ENCODE results near the gene TBC1D16. TPM values are rescaled to one million over a fixed set of nuclear protein-coding genes. Genes with fewer than 3 reads are reported as not detected.

Gene TBC1D16
- total RNA-seq, 2 donors from 2014 or later, result 45.9 to 52.1 TPM

DNA sequence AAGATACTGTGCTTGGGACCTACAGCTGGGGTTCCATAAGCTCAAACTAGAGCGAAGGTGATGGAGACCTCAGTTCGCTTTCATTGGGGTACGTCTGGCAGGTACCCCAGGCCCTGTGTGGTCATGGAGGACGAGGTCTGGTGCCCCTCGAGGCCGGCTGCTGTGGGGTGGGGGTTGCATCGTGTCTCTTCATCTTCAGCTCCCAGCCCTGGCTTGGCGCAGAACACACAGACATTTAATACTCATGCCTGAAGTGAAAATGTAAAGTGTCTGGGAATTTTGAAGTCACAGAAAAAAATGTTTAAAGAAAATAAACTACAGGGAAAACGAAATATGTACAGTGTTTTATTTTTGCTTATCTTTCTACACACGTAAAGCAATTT is 80.5 kb downstream of the TBC1D16 start:
- Histone ChIP-seq H3K27me3 (replicated peaks; ENCODE audit: insufficient read depth) (no peaks in the 10 kb centered on the region), H3K36me3 (no peaks in the 10 kb centered on the region), H3K27ac (no peak overlapping the region), H3K9me3 (no peaks in the 10 kb centered on the region), H3K4me3 (no peak overlapping the region), H3K4me1 (ENCODE audit: control insufficient read depth in 1 of 2, low read depth in 2 of 2) (peaks cover 10 to 23% of the 10 kb centered on the region in 2 donors)
- TF ChIP-seq, protein P1, sequence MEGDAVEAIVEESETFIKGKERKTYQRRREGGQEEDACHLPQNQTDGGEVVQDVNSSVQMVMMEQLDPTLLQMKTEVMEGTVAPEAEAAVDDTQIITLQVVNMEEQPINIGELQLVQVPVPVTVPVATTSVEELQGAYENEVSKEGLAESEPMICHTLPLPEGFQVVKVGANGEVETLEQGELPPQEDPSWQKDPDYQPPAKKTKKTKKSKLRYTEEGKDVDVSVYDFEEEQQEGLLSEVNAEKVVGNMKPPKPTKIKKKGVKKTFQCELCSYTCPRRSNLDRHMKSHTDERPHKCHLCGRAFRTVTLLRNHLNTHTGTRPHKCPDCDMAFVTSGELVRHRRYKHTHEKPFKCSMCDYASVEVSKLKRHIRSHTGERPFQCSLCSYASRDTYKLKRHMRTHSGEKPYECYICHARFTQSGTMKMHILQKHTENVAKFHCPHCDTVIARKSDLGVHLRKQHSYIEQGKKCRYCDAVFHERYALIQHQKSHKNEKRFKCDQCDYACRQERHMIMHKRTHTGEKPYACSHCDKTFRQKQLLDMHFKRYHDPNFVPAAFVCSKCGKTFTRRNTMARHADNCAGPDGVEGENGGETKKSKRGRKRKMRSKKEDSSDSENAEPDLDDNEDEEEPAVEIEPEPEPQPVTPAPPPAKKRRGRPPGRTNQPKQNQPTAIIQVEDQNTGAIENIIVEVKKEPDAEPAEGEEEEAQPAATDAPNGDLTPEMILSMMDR (IDR thresholded peaks at IDR 0.05), result no peak
- no peak for ATAC-seq (ENCODE audit: insufficient number of reproducible peaks, low FRiP score, low read depth)
- no peak for DNase-seq (ENCODE audit: low spot score)

DNA sequence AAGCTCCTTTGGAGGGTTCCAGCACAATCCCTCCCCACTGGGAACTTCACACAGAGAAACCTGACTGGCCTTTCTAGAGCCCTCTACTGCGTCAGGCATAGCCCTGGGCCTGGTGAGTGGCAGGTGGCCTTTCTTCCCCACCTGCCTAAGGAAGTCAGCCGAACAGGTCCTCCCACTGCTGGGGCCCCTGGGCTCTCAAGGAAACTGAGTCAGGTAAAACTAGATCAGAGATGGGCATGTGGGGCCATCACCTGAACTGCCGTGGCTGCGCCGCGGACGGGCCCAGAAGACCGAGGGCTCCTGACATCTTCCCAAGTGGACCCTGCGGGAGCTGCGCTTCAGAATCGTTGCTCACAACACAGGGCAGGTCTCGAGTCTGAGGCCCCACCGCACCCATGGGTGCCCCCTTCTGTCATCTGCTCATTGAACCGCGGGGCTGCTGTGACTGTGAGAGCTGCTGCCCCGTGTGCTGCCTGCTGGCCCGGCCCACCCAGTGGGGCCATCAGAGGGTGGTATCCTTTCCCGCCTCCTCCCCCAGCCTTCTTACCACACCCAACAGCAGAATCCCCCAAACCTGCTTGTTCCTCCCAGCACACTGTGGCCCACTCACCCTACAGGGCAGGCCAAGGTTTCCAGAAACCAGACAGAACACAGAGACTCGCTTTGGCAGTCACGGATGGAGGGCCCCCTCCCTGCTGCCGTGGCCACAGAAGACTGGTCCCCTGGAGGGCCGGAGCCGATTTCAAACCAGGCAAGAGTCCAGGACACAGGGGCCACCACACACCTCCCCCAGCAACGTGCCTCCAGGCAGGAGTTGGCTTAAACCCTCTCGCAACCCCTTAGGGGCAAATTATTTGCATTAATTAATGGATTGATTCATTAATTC is 81.1 kb downstream of the TBC1D16 start:
- DNase-seq (ENCODE audit: low spot score), result no peak
- no peak for ATAC-seq (ENCODE audit: insufficient number of reproducible peaks, low FRiP score, low read depth)
- no peaks in the 10 kb centered on the region for H3K27me3 ChIP-seq (replicated peaks; ENCODE audit: insufficient read depth)
- no peak overlapping the region for H3K4me3 ChIP-seq
- TF ChIP-seq, protein P1 (IDR thresholded peaks at IDR 0.05), result no peak
- peaks cover 10 to 23% of the 10 kb centered on the region in 2 donors for H3K4me1 ChIP-seq (ENCODE audit: control insufficient read depth in 1 of 2, low read depth in 2 of 2)
- no peaks in the 10 kb centered on the region for H3K9me3 ChIP-seq
- H3K27ac ChIP-seq, result no peak overlapping the region
- no peaks in the 10 kb centered on the region for H3K36me3 ChIP-seq

DNA sequence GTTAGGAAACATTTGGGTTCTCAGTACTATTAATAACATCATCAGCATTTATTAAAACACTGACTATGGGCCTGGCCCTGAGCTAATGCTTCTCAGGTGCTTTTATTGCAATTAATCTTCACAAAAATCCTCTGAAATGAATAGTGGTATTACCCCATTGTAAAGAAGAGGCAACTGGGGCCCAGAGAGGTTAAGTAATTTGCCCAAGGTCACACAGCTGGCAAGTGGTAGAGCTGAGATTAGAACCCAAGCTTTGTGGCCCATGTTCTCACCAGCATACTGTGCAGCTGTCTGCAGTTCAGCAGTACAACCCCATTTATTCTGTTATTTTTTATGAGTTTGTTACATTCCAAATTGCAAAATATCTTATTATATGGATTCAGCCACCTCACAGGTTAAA is 82.3 kb downstream of the TBC1D16 start:
- DNase-seq (ENCODE audit: low spot score) (no peak), ATAC-seq (ENCODE audit: insufficient number of reproducible peaks, low FRiP score, low read depth) (no peak)
- Histone ChIP-seq H3K27me3 (replicated peaks; ENCODE audit: insufficient read depth) (no peaks in the 10 kb centered on the region), H3K4me3 (no peak overlapping the region), H3K9me3 (no peaks in the 10 kb centered on the region), H3K4me1 (ENCODE audit: control insufficient read depth in 1 of 2, low read depth in 2 of 2) (peaks cover 10 to 23% of the 10 kb centered on the region in 2 donors), H3K36me3 (no peaks in the 10 kb centered on the region), H3K27ac (no peak overlapping the region)
- TF ChIP-seq, protein P1 (IDR thresholded peaks at IDR 0.05), result no peak

DNA sequence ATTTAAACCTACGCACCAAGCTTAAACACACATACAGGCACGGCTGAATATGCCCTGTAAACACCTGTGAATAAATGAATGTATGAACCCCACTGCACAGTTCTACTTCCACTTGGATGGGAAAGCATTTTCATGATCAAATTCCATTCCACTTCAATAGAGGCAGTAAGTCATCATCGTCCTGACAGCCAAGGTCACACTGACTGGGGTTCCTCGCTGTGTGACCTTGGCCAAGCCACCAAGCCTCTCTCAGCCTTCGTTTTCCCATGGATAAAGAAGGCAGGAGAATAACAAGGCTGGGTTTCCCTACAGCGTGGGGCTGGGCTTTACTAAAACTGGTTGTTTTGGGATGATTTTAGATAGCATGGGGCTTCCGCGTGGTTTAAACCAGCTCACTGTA is 82.8 kb downstream of the TBC1D16 start:
- H3K36me3 ChIP-seq, result no peaks in the 10 kb centered on the region
- ATAC-seq (ENCODE audit: insufficient number of reproducible peaks, low FRiP score, low read depth) (no peak), DNase-seq (ENCODE audit: low spot score) (no peak)
- no peak overlapping the region for H3K27ac ChIP-seq
- no peaks in the 10 kb centered on the region for H3K27me3 ChIP-seq (replicated peaks; ENCODE audit: insufficient read depth)
- TF ChIP-seq, protein P1 (IDR thresholded peaks at IDR 0.05), result no peak
- H3K4me1 ChIP-seq (ENCODE audit: control insufficient read depth in 1 of 2, low read depth in 2 of 2), result peaks cover 10 to 23% of the 10 kb centered on the region in 2 donors
- H3K4me3 ChIP-seq, result no peak overlapping the region
- H3K9me3 ChIP-seq, result no peaks in the 10 kb centered on the region

DNA sequence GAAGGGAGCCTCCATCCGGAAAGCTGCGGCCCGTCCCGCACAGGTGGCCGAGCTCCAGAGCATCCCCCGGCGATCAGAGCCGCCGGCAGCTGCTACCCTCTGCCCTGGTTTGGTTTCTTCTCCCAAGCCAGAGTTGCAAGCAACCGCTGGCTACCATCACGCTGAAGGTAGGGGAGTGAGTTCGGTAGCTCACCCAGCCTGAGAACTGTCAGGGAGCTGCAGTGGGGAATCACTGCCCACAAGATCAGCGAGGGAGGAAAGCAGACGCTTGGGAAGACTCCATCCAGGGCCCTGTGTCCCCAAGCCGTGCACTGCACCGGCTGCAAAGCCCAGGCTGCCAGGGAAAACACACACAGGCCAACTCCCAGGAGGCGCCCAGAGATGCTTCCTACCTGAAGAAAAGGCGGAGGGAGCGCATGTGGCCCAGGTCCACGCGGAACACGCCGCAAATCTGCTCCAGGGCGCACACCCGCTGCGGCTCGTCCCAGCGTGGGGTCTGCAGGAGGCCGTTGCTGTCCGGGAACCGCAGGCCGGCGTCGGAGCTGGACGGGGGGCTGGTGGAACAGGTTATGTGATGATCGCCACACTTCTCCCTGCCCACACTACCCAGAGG is 83.3 kb downstream of the TBC1D16 start:
- peak overlapping the region; percentile 50 for H3K4me3 ChIP-seq
- DNase-seq (ENCODE audit: low spot score) (no peak), ATAC-seq (ENCODE audit: insufficient number of reproducible peaks, low FRiP score, low read depth) (no peak)
- no peaks in the 10 kb centered on the region for H3K36me3 ChIP-seq
- no peaks in the 10 kb centered on the region for H3K9me3 ChIP-seq
- H3K4me1 ChIP-seq (ENCODE audit: control insufficient read depth in 1 of 2, low read depth in 2 of 2), result peaks cover 10 to 23% of the 10 kb centered on the region in 2 donors
- TF ChIP-seq, protein P1 (IDR thresholded peaks at IDR 0.05), result no peak
- H3K27me3 ChIP-seq (replicated peaks; ENCODE audit: insufficient read depth), result no peaks in the 10 kb centered on the region
- no peak overlapping the region for H3K27ac ChIP-seq

Measured in thoracic aorta (tissue), 2 donors.